HG03575 (cell line): ENCODE data around the gene BABAM2.

Source experiments
- ATAC-seq: cut with Tn5 transposase; IDR thresholded peaks from one replicate; pipeline ENCODE4 v1.9.1; 2021; ENCODE audit not compliant: unreplicated experiment, insufficient number of reproducible peaks, low FRiP score; ENCODE audit errors: extremely low read depth

BABAM2 gene

DNA sequence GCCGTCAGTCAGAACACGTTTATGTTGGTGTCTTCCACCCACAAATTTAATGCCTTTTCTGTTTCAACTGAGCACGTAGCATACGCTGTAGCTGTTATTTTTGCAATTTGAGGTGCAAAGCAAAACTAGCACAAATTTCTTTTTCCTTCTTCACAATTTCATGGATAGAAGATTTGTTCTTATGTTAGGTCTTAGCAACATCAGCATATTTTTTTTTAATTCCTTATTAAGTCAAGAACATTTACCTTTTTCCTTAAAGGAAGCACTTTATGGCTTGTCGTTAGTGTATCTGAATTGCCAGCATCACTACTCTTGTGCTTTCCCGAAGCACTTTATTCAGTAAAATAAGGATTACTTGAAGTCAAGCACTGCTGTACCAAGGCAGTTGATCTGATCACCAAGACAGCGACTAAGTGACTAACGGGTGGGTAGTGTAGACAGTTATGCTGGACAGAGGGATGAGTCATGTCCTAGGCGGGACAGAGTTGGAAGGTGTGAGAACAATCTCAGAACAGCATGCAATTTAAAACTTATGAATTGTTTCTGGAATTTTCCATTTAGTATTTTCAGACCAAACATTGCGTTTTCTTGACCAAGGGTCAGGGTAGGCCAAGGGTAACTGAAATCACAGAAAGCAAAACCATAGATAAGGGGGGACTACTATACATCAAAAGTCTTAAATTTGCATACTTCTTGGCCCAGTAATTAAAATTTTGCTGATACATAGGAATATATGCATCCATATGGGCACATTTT, 13.3 kb downstream of the BABAM2 start:
- ATAC-seq = no peak

GRCh38 chr2:27904405-27904665, 13.8 kb downstream of the BABAM2 start:
- ATAC-seq = no peak

DNA sequence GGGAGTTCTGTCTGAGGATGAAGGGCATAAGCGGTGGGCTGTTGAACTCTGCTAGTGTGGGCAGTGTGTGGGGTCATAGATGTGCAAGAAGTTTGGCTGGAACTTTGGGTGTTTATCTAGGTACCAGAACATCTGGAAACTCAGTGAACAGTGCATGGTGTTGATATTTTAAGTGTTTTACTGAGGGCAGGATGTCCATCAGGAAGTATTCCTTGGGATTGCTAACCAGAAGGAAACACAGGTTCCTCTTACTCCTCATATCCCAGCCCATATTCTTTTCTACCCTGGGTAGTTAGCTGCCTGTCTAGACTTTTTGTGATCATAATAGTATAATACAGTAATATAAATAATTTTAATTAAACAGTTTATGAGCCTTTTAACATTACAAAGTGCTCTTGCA, 15.5 kb downstream of the BABAM2 start:
- no peak for ATAC-seq

- no peak for ATAC-seq
These were observed 17.0 kb downstream of the BABAM2 start for GRCh38 chr2:27907547-27907946.

GRCh38 chr2:27909901-27910300, 19.4 kb downstream of the BABAM2 start:
- no peak for ATAC-seq

DNA sequence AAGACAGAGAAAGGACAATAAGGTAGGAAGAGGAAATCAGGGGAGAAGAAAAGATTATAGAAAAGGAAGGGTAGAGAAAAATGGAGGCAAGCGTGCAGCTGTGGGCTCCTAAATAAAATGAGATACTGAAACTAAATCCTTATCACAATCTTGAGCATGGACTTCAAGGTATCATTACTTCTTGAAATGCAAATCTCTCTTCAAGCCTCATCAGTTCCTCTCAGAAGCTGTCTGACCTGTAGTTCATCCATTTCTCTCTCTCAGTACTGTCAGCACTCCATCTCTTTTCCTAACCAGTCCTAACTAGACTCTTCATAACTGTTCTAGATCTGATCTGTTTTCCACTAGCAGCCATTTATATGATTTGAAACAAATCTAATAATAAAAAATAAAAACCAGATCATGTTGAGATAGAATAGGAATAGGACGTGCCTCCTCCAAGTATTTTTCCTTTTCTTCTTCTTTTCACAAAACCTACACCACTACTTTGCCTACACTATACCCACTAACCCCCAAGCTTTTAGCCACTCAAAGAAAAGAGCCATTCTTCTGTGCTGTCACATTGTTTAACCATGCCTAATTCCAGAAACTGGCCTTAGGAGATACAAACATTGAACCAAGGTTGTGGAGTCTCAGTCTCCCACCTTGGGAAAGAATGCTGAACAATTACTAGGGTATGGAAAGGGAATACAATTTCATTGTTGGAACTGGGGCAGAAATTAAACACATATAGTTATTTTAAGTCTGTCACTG, 21.1 kb downstream of the BABAM2 start:
- no peak for ATAC-seq

DNA sequence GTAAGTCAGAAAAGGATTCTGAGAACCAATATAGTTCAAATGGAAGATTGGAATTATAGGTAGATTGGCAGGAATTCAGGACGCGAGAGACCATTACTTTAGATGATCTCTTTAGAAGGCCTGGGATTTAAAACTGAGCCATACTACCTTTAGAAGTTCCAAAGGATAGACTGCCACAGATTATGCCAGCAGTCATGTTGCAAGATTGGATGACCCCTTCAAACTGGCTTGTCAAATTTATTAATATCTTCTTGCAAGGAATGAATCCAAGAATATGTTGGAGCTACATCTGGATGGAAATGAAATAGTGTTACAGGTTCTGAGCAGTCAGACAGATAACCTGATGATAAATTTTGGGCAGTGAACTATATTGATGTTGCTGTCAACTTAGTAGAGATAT, 22.0 kb downstream of the BABAM2 start:
- ATAC-seq = no peak

- ATAC-seq = no peak
These were observed 23.7 kb downstream of the BABAM2 start for GRCh38 chr2:27914041-27914804.

DNA sequence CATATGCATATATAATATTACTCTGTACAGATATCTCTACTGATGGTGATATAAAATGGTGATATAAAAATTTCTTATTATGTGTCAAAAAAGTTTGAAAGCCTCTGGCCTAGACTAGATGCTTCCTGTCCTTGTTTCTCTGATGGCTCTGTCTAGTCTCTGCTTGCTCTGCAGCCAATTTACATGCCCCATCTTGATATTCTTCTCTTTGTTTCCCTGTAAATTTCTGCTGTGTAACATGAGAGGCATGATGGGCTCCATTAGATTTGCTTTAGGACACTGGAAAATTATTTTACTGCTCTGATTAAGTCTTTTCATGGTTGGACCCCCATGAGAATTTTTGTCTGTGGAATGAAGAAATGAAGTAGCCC, 24.3 kb downstream of the BABAM2 start:
- ATAC-seq = no peak

GRCh38 chr2:27915191-27915590, 24.7 kb downstream of the BABAM2 start:
- ATAC-seq = no peak

DNA sequence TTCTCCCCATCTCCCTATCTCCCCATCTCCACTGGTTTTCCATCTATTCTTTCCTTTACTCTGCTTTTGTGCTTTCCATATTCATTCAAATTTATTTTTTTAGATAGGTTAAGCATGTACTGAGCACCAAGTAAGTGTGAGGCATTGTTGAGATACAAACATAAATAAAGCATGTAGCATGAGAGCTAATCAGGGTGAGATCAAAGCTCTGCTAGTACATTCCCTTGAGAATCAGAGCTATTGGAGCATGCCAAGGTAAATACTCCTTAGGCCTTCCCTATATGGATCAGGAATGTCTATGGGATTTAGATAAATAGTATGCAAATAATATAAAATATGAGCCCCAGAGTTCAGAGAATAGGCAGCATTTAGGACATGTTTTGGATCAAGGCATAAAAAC, 25.3 kb downstream of the BABAM2 start:
- no peak for ATAC-seq

GRCh38 chr2:27916293-27916995, 25.9 kb downstream of the BABAM2 start:
- ATAC-seq = no peak

- ATAC-seq = no peak
These were observed 29.8 kb downstream of the BABAM2 start for GRCh38 chr2:27920148-27920885.

DNA sequence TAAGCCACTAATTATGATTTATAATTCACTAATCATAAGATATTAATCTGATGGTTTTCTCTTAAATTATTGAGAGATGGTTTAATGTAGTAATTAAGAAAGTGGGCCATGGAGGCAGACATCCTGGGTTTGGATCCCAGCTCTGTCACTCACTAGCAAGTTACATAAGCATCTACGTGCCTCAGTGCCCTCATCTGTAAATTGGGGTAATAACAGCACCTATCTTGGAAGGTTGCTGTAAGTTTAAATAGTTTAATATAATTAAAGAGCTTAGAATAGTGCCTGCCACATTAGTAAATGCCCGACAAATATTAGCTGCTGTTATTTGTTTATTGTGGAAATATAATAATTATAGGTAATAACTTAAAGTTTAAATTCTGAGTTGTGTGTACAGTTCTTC, 30.9 kb downstream of the BABAM2 start:
- no peak for ATAC-seq

- ATAC-seq = no peak
These were observed 31.5 kb downstream of the BABAM2 start for GRCh38 chr2:27921880-27922547.

GRCh38 chr2:27922842-27923241, 32.3 kb downstream of the BABAM2 start:
- no peak for ATAC-seq

DNA sequence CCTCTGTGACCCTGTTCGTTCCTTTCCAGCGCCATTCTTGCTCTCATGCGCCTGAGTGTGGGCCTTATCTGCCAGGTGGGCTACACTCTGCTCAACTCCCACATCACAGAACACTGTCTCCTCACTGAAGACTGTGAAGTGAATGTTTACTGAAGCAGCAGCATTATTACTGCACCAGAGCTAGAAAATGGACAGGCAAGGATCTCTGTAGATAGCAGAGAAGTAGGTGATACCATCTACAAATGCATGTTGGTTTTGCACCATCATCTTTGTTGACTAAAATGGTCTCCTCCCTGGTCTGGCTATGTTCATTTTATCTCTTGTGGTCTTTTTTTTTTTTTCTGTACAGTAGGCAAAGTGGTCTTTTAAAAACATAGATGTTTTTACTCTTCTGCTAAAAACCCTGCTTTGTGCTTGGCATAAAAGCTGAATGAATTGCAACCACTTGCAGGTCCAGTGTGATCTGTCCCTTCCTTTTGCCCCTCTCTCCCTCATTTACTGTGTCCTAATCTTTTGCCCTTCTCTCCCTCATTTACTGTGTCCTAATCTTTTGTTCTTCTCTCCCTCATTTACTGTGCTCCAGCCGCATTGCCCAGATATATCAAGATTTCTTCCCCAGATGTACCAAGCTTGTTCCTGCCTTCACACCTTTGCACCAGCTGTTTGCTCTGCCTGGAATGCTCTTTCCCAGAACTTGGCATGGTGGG, 35.4 kb downstream of the BABAM2 start:
- no peak for ATAC-seq

DNA sequence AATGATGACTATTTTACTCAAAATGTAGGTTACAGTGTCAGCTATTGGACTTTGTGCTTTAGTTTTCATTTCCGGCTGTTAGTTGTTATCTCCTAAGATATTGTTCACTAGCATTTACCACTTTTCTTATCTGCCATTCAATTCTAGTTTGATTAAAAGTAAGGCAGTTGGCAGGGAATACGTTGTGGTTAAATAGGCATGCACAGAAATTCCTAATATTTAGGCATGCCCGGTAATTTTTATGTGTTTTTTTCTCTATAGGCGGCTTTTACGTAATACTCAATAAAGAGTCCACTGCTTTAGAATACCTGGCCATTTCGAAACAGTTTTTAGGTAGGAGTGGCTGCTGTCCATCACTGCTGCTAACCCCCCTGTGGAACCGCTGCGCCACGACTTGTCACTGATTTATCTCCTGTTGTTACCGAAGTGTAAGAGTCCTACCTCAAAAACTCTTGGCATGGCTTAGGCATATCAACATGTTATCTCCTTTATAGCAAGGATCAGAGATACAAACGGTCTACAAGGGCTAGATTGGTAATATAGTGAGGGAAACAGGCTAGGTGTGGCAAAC, 39.5 kb downstream of the BABAM2 start:
- no peak for ATAC-seq
